Right renal pelvis (tissue), 4 donors: ENCODE measurements around the gene SMIM21. TPM values are rescaled to one million over a fixed set of nuclear protein-coding genes. Genes with fewer than 3 reads are reported as not detected.
A peak's percentile ranks its signal among the peaks of the same experiment; 100 is the strongest.

Experiments used
- DNase-seq, 4 donors: peaks; one replicate each; pipeline ENCODE4 v3.0.0-alpha.2; 2013; ENCODE audit warnings: low read depth in 4 of 4, low spot score in 3 of 4, missing footprints in 1 of 4
- polyA plus RNA-seq, 4 donors: library from polyadenylated mRNA; unstranded; fragments of 120-200 nt; gene quantifications; one replicate each; pipeline ENCODE4 v1.2.1, GENCODE V29; 2013; ENCODE audit not compliant: insufficient read length in 4 of 4

SMIM21 gene
- polyA plus RNA-seq, 4 donors: 0.09 to 0.22 TPM; not detected in 2

DNA sequence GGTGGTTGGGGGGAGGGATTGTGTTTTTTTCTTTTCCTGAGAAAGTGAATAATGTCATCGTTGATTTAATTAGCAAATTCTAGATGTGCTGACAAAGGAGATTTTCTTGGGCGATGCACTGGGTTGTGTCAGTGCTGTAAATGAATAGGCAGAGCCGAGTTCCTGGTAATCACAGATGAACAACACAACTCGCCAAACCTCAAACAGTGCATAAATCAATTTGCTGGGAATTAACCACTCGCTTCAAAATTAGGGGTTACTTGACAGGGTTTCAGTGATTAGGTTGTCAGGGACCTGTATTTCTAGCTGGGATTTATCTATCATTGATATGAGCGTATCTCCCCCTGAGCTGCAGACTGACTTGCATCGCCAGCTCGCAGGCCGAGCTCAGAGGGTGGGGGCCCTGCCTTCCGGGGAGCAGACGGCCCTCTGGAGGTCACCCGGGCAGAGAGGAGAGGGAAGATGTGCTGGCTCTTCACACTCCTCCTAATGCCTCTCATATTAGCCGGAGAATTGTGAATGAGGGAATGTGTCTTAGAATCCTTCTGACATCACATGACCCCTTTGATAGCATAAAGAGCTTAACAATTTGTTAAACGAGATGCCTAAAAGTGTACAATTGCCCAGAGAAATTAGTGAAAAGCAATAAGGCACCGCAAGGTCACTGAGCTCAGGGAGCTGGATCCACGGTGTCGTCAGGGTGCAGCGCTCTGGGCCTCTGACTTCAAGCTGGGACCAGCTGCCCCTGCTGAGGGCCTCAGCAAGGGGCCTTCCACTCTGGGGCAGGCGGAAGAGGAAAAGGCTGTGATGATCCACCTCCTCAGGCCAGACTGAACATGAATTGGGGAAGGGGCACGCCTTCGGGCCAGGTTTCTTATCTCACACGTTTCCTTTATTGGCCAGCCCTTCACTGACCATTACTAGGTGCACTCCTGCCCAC lies 48.9 kb downstream of the SMIM21 start:
- DNase-seq: no peak

DNA sequence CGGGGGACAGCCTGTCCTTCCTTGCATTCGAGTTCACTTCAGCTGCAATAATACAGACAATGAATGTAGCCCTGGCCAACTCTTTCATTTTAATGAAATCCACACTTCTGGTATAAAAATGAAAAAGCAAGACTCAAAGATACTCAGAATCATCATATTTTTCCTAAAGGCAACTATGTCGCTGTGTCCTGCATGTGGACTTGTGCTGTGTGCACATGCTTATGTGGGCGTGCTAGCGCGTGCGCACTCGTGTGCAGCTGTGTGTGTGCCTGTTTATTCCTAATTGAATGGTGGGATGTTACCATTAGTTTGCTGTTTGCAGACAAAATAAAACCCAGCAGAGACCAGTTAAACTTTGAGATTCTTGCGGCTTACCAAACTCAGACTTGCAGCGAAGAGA lies 49.6 kb downstream of the SMIM21 start:
- DNase-seq: no peak

DNA sequence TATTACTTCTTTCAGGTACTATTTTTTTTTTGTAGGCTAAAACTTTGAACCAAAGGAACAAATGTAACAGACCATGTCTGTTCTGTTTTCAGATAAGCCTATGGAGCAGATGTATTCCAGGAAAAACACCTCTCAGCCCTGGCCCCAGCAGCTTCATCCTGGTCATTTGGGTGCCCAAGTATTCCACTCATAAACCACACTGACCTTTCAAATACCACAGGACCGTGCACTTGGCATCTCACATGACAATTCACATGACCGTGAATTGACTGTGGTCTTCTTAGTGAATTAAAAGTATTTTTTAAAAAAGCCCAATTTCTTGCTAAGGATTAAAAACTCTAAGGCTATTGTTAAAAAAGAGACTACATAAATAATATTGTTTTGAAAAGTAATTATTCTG lies 50.2 kb downstream of the SMIM21 start:
- DNase-seq: no peak

DNA sequence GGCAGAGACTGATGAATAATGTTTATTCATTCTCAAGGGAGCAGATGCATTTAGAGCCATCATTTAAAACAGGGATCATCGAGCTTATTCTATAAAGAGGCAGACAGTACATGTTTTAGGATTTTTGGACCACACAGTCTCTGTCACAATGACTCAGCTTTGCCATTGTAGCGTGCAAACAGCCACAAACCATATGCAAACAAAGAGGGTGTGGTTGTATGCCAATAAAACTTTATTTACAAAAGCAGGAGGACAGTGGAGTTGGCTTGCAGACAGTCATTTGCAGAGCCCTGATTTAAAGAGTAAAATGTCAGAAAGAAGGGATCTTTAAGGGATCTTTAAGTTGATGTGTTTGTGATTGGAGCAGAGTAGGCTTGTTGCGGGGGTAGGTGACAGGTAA lies 51.5 kb downstream of the SMIM21 start:
- no peak for DNase-seq

DNA sequence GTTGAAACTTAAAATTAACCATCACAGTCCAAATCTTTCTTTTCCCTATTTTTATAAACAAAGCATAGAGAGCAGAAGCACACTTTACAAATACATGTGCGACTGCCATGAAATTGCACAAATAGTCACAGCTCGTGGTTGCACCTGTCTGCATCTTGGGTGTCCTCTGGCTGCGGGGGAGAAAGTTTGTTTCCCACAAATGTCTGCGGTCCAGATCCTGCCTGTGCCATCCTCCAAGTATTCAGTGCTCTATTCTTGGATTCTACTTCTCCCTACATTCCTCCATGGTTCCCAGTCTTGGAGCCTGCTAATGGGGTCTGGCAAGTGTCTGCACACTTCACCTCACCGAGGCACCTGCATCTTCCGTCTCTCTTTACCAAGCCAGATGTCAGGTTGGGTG lies 52.2 kb downstream of the SMIM21 start:
- DNase-seq: no peak

DNA sequence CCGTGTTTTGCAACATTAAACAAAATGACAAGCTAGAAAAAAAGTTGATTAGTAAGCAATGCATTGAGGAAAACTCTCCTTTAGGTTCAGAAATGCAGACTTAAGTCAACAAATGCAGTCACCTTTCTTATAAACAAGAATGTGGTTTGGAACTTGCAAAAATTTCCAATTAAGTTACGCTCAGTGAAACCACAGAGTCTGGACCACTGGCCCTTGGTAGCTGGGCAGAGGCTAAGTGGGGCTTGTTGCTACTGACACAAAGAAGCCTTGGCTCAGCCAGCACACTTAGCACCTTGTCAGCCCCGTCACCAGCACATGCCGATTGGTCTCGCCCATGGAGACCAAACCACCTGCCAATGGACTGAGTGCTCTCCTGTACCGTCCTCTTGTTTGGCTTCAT lies 53.0 kb downstream of the SMIM21 start:
- DNase-seq: no peak

DNA sequence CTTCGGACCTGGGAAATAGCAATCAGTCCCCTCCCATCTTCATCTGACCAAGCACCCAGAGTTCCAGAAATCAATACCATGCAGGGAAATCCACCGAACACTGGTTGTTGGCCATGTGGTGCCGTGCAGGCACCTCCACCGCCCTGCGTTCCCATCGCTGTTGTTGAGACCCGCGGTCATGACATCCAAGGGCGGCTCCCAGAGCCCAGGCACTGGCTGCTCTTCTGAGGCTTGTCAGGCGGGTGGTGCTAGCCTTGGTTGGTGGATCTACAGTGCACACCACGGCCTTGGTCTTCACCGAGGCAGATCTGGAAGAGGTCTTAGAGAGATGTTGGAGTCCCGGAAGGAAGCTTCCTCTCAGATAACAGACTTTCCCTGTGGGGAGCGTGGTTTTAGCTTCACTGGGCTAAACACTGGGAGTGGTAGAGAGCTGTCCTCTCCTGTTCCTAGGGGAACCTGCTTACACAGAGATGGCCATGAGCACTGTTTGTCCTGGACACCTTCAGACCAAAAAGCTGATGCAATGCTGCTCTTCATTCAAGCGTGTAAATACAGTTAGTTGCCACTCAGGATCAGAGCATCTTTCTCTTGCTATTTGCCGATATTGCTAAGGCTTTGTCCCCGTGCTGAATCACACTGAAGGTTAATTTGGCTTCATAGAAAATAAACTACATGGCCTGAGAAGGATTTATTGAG lies 58.3 kb downstream of the SMIM21 start:
- DNase-seq: no peak

DNA sequence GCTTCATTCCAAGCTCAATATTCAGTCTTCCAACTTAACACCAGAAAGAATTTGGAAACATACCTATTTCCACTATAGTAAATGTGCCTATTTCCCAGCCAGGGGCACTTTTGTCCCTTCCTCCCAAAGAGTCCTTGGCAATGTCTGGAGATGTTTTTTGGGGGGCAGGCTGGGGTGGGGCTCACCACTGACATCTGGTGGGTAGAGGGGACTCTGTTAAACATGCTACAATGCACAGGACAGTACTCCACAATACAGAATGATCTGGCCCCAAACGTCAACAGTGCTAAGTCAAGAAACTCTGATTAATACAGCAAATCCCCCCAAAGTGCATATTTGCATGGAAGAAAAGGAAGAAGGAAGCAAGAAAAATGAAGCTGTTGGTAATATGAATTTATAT lies 61.7 kb downstream of the SMIM21 start:
- DNase-seq: no peak

DNA sequence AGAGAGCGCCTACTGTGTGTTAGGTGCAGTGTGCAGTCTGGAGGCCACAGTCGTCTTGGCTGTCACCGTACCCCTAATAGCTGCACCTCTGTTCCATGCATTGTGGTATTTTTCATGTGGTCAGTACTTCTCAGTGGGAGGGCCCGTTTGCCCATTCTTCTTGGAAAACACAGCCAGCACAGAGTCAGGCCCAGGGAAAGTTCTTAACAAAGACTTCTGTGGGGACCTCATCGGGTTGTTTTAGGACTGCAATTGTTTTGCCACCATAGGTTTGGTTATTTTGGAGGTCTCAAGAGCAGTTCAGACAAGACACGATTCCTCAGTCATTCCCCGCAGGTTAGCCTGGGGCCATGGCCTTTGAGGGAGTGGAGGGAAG lies 62.3 kb downstream of the SMIM21 start:
- no peak for DNase-seq

DNA sequence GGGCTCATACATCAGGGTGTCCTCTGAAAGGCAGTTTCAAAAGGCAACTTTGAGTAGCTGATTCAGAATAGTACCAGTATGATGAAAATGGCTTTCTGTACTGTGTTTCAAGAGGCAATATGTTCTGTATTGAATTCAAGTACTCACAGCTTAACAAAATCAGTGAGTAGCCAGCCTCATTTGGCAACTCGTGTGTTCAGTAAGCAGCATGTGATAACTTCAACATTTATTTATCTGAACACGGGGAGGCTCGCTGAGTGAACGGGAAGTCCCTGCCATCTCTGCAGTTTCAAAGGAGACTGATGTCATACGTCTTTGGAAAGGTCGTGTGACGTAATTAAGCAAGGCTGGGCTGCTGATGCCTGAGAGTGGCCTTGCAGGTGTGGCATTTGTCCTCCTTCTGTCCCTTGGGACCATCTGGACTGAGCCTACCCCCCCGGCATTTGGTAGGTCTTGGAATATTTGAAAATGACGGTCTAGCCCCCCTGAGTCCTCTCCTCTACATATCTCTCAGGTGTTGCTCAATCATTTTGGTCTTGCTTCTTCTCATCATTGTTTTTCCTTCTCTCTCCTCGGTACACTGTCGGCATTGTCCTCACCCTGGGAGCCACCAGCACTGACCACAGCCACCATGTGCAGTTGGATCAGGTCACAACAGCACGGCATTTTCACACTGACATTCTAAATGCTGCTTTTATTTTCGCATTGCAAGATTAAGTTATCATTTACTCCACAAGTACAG lies 62.8 kb downstream of the SMIM21 start:
- DNase-seq: no peak

DNA sequence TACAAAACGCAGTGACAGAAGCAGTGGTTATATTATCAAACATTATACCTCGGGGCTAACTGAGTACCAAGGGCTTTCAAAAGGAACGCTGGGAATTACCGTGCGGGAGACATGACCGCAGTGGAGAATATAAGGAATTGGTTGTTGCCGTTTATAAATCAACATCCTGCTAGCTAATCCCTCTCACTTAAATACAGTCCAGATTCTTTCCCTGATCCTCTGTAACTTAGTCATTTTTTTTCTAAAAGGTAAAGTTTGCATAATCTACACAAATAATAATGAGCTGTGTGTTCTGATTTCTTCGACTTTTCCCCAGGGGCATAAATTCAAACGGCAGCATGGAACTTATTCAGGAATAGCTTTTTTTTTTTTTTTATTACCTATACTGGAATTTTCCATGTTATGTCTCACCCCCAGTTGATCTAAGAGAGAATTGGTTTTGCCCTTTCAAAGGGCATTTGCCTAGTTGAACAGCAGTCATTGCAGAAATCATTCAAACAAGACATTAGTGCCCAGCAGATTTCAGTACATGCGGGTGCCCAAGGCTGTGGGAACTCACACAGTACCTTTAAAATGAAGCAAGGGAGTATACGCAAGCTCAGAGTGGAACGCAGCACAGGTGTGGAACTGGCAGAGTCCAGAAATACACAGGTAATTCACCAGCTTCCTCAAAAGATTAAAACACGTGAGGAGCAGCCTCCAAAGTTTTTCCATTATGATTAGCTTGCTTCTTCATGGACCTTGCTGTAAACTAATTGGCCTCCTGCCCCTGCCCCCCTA lies 63.9 kb downstream of the SMIM21 start:
- no peak for DNase-seq

DNA sequence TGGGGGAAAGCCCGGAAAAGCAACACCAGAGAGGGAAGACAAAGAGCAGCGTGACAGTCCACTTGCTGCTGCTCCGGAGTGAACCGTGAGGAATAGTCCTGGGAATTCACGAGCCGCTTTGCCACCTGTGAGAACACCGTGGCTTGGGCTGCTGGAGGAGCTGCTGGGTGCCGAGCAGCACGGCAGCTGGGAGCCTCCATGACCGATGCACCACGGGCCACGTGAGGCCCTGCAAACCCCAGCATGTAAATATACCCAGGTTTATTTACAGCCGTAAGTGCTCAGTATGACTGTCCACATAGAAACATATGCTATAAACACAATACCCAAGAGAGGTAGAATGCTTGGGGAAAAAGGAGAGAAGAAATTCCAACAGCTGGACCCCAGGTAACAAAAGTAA lies 65.1 kb downstream of the SMIM21 start:
- DNase-seq: no peak

DNA sequence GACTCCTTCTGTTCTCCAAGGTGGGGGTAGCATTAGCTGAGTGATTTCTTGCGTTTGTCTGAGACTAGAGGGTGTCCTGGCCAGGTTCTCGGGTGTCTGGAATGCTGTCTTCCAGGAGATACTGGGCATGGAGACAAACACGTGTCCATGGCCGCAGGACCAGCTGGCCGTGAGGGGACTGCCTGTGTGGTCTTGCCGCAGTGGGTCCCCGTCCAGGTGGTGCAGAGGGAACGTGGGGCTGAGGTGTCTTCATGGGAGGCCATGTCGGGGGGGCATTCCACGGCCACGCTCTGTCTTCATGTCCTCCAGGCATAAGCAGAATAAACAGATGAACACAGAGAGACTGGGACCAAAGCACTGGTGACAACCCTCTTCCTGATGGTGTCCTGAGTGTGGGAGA lies 66.6 kb downstream of the SMIM21 start:
- no peak for DNase-seq

DNA sequence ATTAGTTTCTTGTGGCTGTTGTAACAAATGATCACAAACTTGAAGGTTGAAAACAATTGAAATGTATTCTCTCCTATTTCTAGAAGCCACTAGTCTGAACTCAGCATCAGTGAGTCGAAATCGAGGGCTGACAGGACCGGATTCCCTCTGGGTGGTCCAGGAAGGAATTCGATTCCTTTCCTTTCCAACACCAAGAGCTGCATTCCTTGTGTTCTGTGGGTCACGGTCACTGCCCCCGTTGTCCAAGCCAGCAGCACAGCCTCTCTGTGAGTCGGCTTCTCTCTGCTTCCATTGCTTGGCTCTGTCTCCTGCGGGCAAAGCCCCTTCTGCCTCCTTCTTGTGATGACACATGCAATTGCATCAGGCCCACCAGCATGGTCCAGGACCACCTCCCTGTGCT lies 67.3 kb downstream of the SMIM21 start:
- DNase-seq: peak in 1 of 4 donors; percentile 32

Other genes with a start within 250 kb of the SMIM21 start
- 10 to 100 TPM; 43.5 to 44.9 (median 43.9) TPM for gene PTGR3, start 218.6 kb downstream of the SMIM21 start, polyA plus RNA-seq
- gene TSHZ1, start 216.9 kb downstream of the SMIM21 start, polyA plus RNA-seq: 10 to 100 TPM; 32.6 to 38.7 (median 36.4) TPM